Panc1 (cell line): ENCODE measurements around the gene ANO3.

Experiments used
- CTCF ChIP-seq: fragments of 450-650 bp; IDR thresholded peaks from 2 replicates; pipeline ENCODE4 v1.5.1; 2017; ENCODE audit warnings: mild to moderate bottlenecking
- POLR2AphosphoS5 ChIP-seq: IDR thresholded peaks from 2 replicates; pipeline ENCODE4 v1.6.1; 2012; ENCODE audit warnings: mild to moderate bottlenecking, low read depth, low read length, moderate library complexity
- REST ChIP-seq, 2 experiments: IDR thresholded peaks; 2 replicates each; pipeline ENCODE4 v1.6.1; 2011 to 2012; ENCODE audit warnings: low read depth in 2 of 2, control low read depth in 1 of 2, low read length in 1 of 2, mild to moderate bottlenecking in 1 of 2, moderate library complexity in 1 of 2; ENCODE audit not compliant: insufficient read depth in 1 of 2
- SIN3A ChIP-seq: IDR thresholded peaks from 2 replicates; pipeline ENCODE4 v1.6.1; 2012; ENCODE audit warnings: low read depth, mild to moderate bottlenecking, low read length, moderate library complexity, borderline replicate concordance; ENCODE audit not compliant: insufficient read depth

GRCh38 chr11:26512196-26512595 lies 180.3 kb downstream of the ANO3 start:
- TF ChIP-seq CTCF = no peak
- TF ChIP-seq POLR2AphosphoS5 = no peak
- no peak for TF ChIP-seq SIN3A
- TF ChIP-seq REST (IDR thresholded peaks at IDR 0.05; ENCODE audit: insufficient read depth in 1 of 2, low read depth in 2 of 2, low read length in 1 of 2) = no peak
